Activated CD4-positive, alpha-beta T cell treated with anti-CD3 and anti-CD28 coated beads for 4 hours (primary cell): ENCODE data around the gene NAMPT.
A peak's percentile ranks its signal among the peaks of the same experiment; 100 is the strongest.
"Not testable (repeated sequence)": the region's sequence is repeated elsewhere in the genome, so short reads cannot be mapped to it uniquely, and the experiment has no call there.

Experiments
- DNase-seq, 2 donors: peaks; one replicate each; pipeline ENCODE4 v3.0.0-alpha.2; 2020

Gene NAMPT

GRCh38 chr7:106284714-106285050 is at the start of gene NAMPT:
TSS of gene NAMPT (minus strand) at chr7:106284983. CDS start at chr7:106284884, 99 bp downstream.
- no peak for DNase-seq

GRCh38 chr7:106332201-106332600 is 47.4 kb upstream of the NAMPT start:
- DNase-seq: no peak

GRCh38 chr7:106331441-106332175 is 46.8 kb upstream of the NAMPT start:
- DNase-seq: no peak

GRCh38 chr7:106329971-106330733 is 45.4 kb upstream of the NAMPT start:
- peak in 1 of 2 donors; percentile 3 for DNase-seq

- DNase-seq: no peak
Measured at GRCh38 chr7:106329408-106329807, 44.6 kb upstream of the NAMPT start.

GRCh38 chr7:106327538-106328481 is 43.0 kb upstream of the NAMPT start:
- no peak for DNase-seq

GRCh38 chr7:106326594-106327537 is 42.1 kb upstream of the NAMPT start:
- DNase-seq: no peak

- not testable (repeated sequence) for DNase-seq
Measured at GRCh38 chr7:106324509-106324908, 39.7 kb upstream of the NAMPT start.

GRCh38 chr7:106320254-106320770 is 35.5 kb upstream of the NAMPT start:
- not testable (repeated sequence) for DNase-seq

GRCh38 chr7:106318482-106318881 is 33.7 kb upstream of the NAMPT start:
- no peak for DNase-seq

GRCh38 chr7:106317971-106318370 is 33.2 kb upstream of the NAMPT start:
- no peak for DNase-seq

- no peak for DNase-seq
Measured at GRCh38 chr7:106316947-106317346, 32.2 kb upstream of the NAMPT start.

- DNase-seq: no peak
Measured at GRCh38 chr7:106314875-106315274, 30.1 kb upstream of the NAMPT start.

- DNase-seq: no peak
Measured at GRCh38 chr7:106313966-106314365, 29.2 kb upstream of the NAMPT start.

- no peak for DNase-seq
Measured at GRCh38 chr7:106313456-106313901, 28.7 kb upstream of the NAMPT start.

GRCh38 chr7:106312906-106313305 is 28.1 kb upstream of the NAMPT start:
- no peak for DNase-seq

GRCh38 chr7:106312099-106312871 is 27.5 kb upstream of the NAMPT start:
- DNase-seq: no peak

- DNase-seq: no peak
Measured at GRCh38 chr7:106309362-106309761, 24.6 kb upstream of the NAMPT start.

- DNase-seq: no peak
Measured at GRCh38 chr7:106306256-106306655, 21.5 kb upstream of the NAMPT start.

- no peak for DNase-seq
Measured at GRCh38 chr7:106305732-106306131, 20.9 kb upstream of the NAMPT start.

GRCh38 chr7:106304568-106304967 is 19.8 kb upstream of the NAMPT start:
- no peak for DNase-seq
